HepG2 (cell line): ENCODE data around the gene HBE1. TPM values are rescaled to one million over a fixed set of nuclear protein-coding genes. Genes with fewer than 3 reads are reported as not detected.

Experiments used
- ATAC-seq: fragments of 200-7000 bp; cut with Tn5 transposase; 3 replicates; pipeline ENCODE4 v1.9.1; 2020; ENCODE audit warnings: mild to moderate bottlenecking, moderate library complexity
- BruUV-seq: library from RNA; stranded (reverse); fragments of 400-500 nt; replicated peaks from 2 replicates; lab custom pipeline; 2021; lab: Mats Ljungman, UMichigan
- CTCF ChIA-PET: fragments of 300-600 bp; formaldehyde crosslinking; extraction: SDS; loops from one replicate; lab custom pipeline; 2021; ENCODE audit warnings: low total read pairs, inconsistent platforms, low intra/inter-chr PET ratio; lab: Yijun Ruan, JAX
- POLR2A ChIA-PET: fragments of 350-600 bp; sonication (Branson Sonifier 250); formaldehyde crosslinking; loops from one replicate; lab custom pipeline; 2020; ENCODE audit warnings: antibody characterized with exemption, inconsistent platforms; lab: Yijun Ruan, JAX
- DNase-seq: peaks from one replicate; pipeline ENCODE4 v3.0.0-alpha.2; 2015; ENCODE audit warnings: low spot score
- FAIRE-seq: peaks from 3 replicates; lab custom pipeline; 2011; peaks lifted over from hg19 to GRCh38; lab: Jason Lieb, UNC
- H2AFZ ChIP-seq: one replicate; pipeline ENCODE4 v1.6.1; 2011; ENCODE audit warnings: low read length, inconsistent platforms
- H3K27ac ChIP-seq: fragments of 300-600 bp; 3 replicates; pipeline ENCODE4 v1.8.0; 2011; ENCODE audit warnings: mixed run types, mild to moderate bottlenecking, mixed read lengths, low read length, inconsistent platforms; ENCODE audit not compliant: insufficient read depth; ENCODE audit errors: extremely low read length
- H3K27me3 ChIP-seq, 2 experiments: fragments of 200-600 bp in 1 of 2; 2 replicates in 1 of 2; 3 replicates in 1 of 2; pipeline versions ENCODE4 v1.6.0 to v1.8.0; 2011; ENCODE audit warnings: low read length in 2 of 2, mild to moderate bottlenecking in 2 of 2, moderate library complexity in 2 of 2, inconsistent platforms in 1 of 2; ENCODE audit not compliant: insufficient read depth in 2 of 2, control insufficient read depth in 1 of 2
- H3K36me3 ChIP-seq, 2 experiments: fragments of 200-600 bp in 1 of 2; replicated peaks in 1 of 2; 2 replicates in 1 of 2; 3 replicates in 1 of 2; pipeline versions ENCODE4 v1.5.1 to v1.8.0; 2011; ENCODE audit warnings: low read length in 2 of 2, inconsistent platforms in 1 of 2; ENCODE audit not compliant: insufficient read depth in 2 of 2, control insufficient read depth in 1 of 2
- H3K4me1 ChIP-seq: 2 replicates; pipeline ENCODE4 v1.5.1; 2012; ENCODE audit warnings: low read length, inconsistent platforms; ENCODE audit not compliant: insufficient read depth
- H3K4me2 ChIP-seq: 2 replicates; pipeline ENCODE4 v1.6.0; 2011; ENCODE audit warnings: low read depth, low read length, inconsistent platforms
- H3K4me3 ChIP-seq, 3 experiments: fragments of 200-600 bp in 1 of 3; sonication (generic), shearing (Covaris generic) in 1 of 3; replicated peaks in 1 of 3; 2 replicates each; pipeline ENCODE4 v1.5.1; 2011 to 2016; ENCODE audit warnings: low read length in 3 of 3, inconsistent platforms in 2 of 3, low read depth in 2 of 3, mild to moderate bottlenecking in 2 of 3, control low read depth in 1 of 3, mixed read lengths in 1 of 3; ENCODE audit not compliant: insufficient read depth in 1 of 3
- H3K79me2 ChIP-seq: one replicate; pipeline ENCODE4 v1.6.1; 2011; ENCODE audit warnings: low read length, inconsistent platforms; ENCODE audit not compliant: insufficient read depth
- H3K9ac ChIP-seq: 2 replicates; pipeline ENCODE4 v1.6.0; 2011; ENCODE audit warnings: mild to moderate bottlenecking, low read depth, low read length, inconsistent platforms; ENCODE audit not compliant: insufficient read depth
- H3K9me3 ChIP-seq: 2 replicates; pipeline ENCODE4 v1.5.1; 2012; ENCODE audit warnings: mild to moderate bottlenecking, low read length
- H4K20me1 ChIP-seq: 2 replicates; pipeline ENCODE4 v1.6.0; 2011; ENCODE audit warnings: inconsistent platforms, mild to moderate bottlenecking, low read length, moderate library complexity; ENCODE audit not compliant: insufficient read depth
- ARNT ChIP-seq: fragments of 450-650 bp; IDR thresholded peaks from 2 replicates; pipeline ENCODE4 v1.6.1; 2017
- DBP ChIP-seq: sonication (generic); formaldehyde crosslinking; IDR thresholded peaks from 2 replicates; pipeline ENCODE4 v1.4.0; 2020; ENCODE audit warnings: missing genetic modification reagents; ENCODE audit errors: not compliant biosample characterization
- NONO ChIP-seq, 2 experiments: fragments of 450-650 bp in 1 of 2; sonication (generic) in 1 of 2; formaldehyde crosslinking in 1 of 2; IDR thresholded peaks in 1 of 2; conservative IDR thresholded peaks in 1 of 2; 2 replicates each; pipeline versions ENCODE4 v1.6.1 to v1.8.0; 2017 to 2022; ENCODE audit warnings: mild to moderate bottlenecking in 1 of 2, missing genetic modification reagents in 1 of 2, moderate library complexity in 1 of 2
- SYNCRIP ChIP-seq: fragments of 200-400 bp; formaldehyde crosslinking; IDR thresholded peaks from 2 replicates; pipeline ENCODE4 v1.6.1; 2018; ENCODE audit warnings: mild to moderate bottlenecking, low read depth, low read length; ENCODE audit not compliant: insufficient read depth
- ZKSCAN8 ChIP-seq: IDR thresholded peaks from 2 replicates; pipeline ENCODE4 v1.6.1; 2016; ENCODE audit warnings: borderline replicate concordance, missing genetic modification reagents, missing compliant biosample characterization
- ZMYM4 ChIP-seq: sonication (generic); formaldehyde crosslinking; IDR thresholded peaks from 2 replicates; pipeline ENCODE4 v1.8.1; 2023; ENCODE audit warnings: mild to moderate bottlenecking, missing genetic modification reagents
- ZNF263 ChIP-seq: sonication (generic); formaldehyde crosslinking; IDR thresholded peaks from 2 replicates; pipeline ENCODE4 v1.4.0; 2020; ENCODE audit warnings: missing genetic modification reagents
- ZNF431 ChIP-seq: sonication (generic); formaldehyde crosslinking; IDR thresholded peaks from 2 replicates; pipeline ENCODE4 v1.9.0; 2022; ENCODE audit warnings: missing genetic modification reagents, low read depth, mild to moderate bottlenecking, borderline replicate concordance
- ZNF713 ChIP-seq: sonication (generic); formaldehyde crosslinking; IDR thresholded peaks from 2 replicates; pipeline ENCODE4 v1.4.0; 2020; ENCODE audit warnings: mild to moderate bottlenecking, missing genetic modification reagents
- ZNF746 ChIP-seq: sonication (generic); formaldehyde crosslinking; IDR thresholded peaks from 2 replicates; pipeline ENCODE4 v1.8.0; 2022; ENCODE audit warnings: mild to moderate bottlenecking, missing genetic modification reagents
- ZNF775 ChIP-seq: sonication (generic); formaldehyde crosslinking; IDR thresholded peaks from 2 replicates; pipeline ENCODE4 v1.4.0; 2020; ENCODE audit warnings: missing genetic modification reagents, mild to moderate bottlenecking, moderate library complexity, borderline replicate concordance
- ZNF850 ChIP-seq: sonication (generic); formaldehyde crosslinking; conservative IDR thresholded peaks from 2 replicates; pipeline ENCODE4 v1.9.0; 2021; ENCODE audit warnings: mild to moderate bottlenecking, missing genetic modification reagents
- WGBS: methylation state at CpG from one replicate; pipeline ENCODE4 v1.1.6; 2017; ENCODE audit warnings: low lambda C conversion rate; 5-methylcytosine and 5-hydroxymethylcytosine counted together
- in situ Hi-C: cut with HindIII; loops from 2 replicates; pipeline ENCODE4 v1.10.0; 2017; ENCODE audit warnings: low pct_unique_long_range_greater_than_20kb; ENCODE audit not compliant: extremely low pct_ligation_motif_present
- intact Hi-C: fragments of 100-400 bp; cut with micrococcal nuclease; formaldehyde crosslinking; loops from one replicate; pipeline ENCODE4 v1.10.0; 2022; ENCODE audit not compliant: unreplicated experiment
- polyA plus RNA-seq, 8 experiments: library from polyadenylated mRNA; depleted of rRNA in 3 of 8; stranded (reverse) in 7 of 8; unstranded in 1 of 8; fragments of >200 nt; fragmentation: Illumina TruSeq in 4 of 8; extraction: Trizol in 4 of 8; gene quantifications; 2 replicates each; pipeline versions ENCODE4 v1.2.1 to v1.2.3, GENCODE V29; 2011 to 2016; ENCODE audit warnings: low read depth in 4 of 8, missing spikeins in 1 of 8, mixed read lengths in 1 of 8; ENCODE audit not compliant: insufficient read depth in 1 of 8
- total RNA-seq, 5 experiments: library from RNA; depleted of rRNA; stranded (reverse); fragments of >200 nt; fragmentation: Illumina TruSeq; extraction: Trizol; gene quantifications; 2 replicates each; pipeline ENCODE4 v1.2.3, GENCODE V29; 2016; ENCODE audit warnings: low read depth in 1 of 5

Gene HBE1
- total and polyA plus RNA-seq, 2 of the 13 experiments (the other 11 are each of a cell fraction or from before 2014, with no cell fraction given): 0.24 to 0.35 TPM

- H3K27ac ChIP-seq: no peak overlapping the region
- H3K9ac ChIP-seq: no peak overlapping the region
- no peak overlapping the region for H3K4me3 ChIP-seq
- DNase-seq: no peak
- 4% methylated on average over 6 of the region's 7 CpGs for WGBS
- ATAC-seq: no peak
- FAIRE-seq: no peak
- intact Hi-C loops (no loop called here), in situ Hi-C loops (no loop called here)
- no peaks in the 10 kb centered on the region for H3K36me3 ChIP-seq
- H4K20me1 ChIP-seq: no peaks in the 10 kb centered on the region
- H3K27me3 ChIP-seq: peaks cover 0 to 5% of the 10 kb centered on the region in 2 experiments; a peak in 1 of 5 replicates
- no peak for TF ChIP-seq ZNF713 (CRISPR knock-in tag)
- TF ChIP-seq ZNF850: no peak
- no peak for TF ChIP-seq ARNT
- TF ChIP-seq DBP (CRISPR knock-in tag): no peak
- TF ChIP-seq NONO (IDR thresholded peaks at IDR 0.05): no peak
- TF ChIP-seq NONO (CRISPR knock-in tag; conservative IDR thresholded peaks at IDR 0.05): no peak
- no peak for TF ChIP-seq ZNF775 (CRISPR knock-in tag)
- TF ChIP-seq ZNF431: no peak
- no peak for TF ChIP-seq ZKSCAN8 (CRISPR knock-in tag)
- TF ChIP-seq ZNF746: no peak
- no peak for TF ChIP-seq ZNF263 (CRISPR knock-in tag)
- no peak for TF ChIP-seq ZMYM4 (CRISPR knock-in tag)
- TF ChIP-seq SYNCRIP: no peak
- H2AFZ ChIP-seq: no peak overlapping the region
- CTCF ChIA-PET: no interaction called here
- no peak overlapping the region for H3K4me2 ChIP-seq
- no peaks in the 10 kb centered on the region for H3K4me1 ChIP-seq
- POLR2A ChIA-PET: no interaction called here
- H3K9me3 ChIP-seq: no peaks in the 10 kb centered on the region
- no TSS peak for BruUV-seq
- no peaks in the 10 kb centered on the region for H3K79me2 ChIP-seq
Observed at GRCh38 chr11:5242933-5243815, 26.6 kb downstream of the HBE1 start.
